Lower leg skin (tissue), 4 donors: ENCODE results near the gene MARCKS. TPM values are rescaled to one million over a fixed set of nuclear protein-coding genes. Genes with fewer than 3 reads are reported as not detected.

Source experiments
- DNase-seq, 2 donors: peaks; one replicate each; pipeline ENCODE4 v3.0.0-alpha.2; 2019; ENCODE audit warnings: low spot score in 2 of 2
- H3K4me3 ChIP-seq: fragments of 200-600 bp; sonication (generic); 2 replicates; pipeline ENCODE4 v1.5.1; 2017; ENCODE audit warnings: mild to moderate bottlenecking, low read depth; ENCODE audit not compliant: poor library complexity, severe bottlenecking
- POLR2A ChIP-seq, 2 donors: fragments of 450-650 bp; IDR thresholded peaks; one replicate each; pipeline ENCODE4 v1.6.1; 2016 to 2017; ENCODE audit warnings: antibody characterized with exemption in 2 of 2, mild to moderate bottlenecking in 1 of 2, moderate library complexity in 1 of 2
- WGBS, 2 donors: methylation state at CpG; one replicate each; pipeline ENCODE4 v1.1.5; 2018; 5-methylcytosine and 5-hydroxymethylcytosine counted together
- intact Hi-C: fragments of 100-400 bp; cut with DNase I; formaldehyde crosslinking; loops from one replicate; pipeline ENCODE4 v1.15.0; 2023; ENCODE audit warnings: low total_unique reads
- total RNA-seq, 4 donors: library from RNA; depleted of rRNA; stranded (reverse); fragments of >200 nt; gene quantifications; one replicate each; pipeline ENCODE4 v1.1.0, GENCODE V29; 2016
- TF ChIP-seq, protein P1 (sequence below), 3 donors: fragments of 450-650 bp; IDR thresholded peaks; one replicate each; pipeline ENCODE4 v1.5.1; 2016; ENCODE audit warnings: antibody characterized with exemption in 3 of 3, mild to moderate bottlenecking in 3 of 3, moderate library complexity in 2 of 3

The MARCKS gene
- total RNA-seq, 4 donors from 2014 or later, result 48.6 to 130 (median 66.2) TPM

DNA sequence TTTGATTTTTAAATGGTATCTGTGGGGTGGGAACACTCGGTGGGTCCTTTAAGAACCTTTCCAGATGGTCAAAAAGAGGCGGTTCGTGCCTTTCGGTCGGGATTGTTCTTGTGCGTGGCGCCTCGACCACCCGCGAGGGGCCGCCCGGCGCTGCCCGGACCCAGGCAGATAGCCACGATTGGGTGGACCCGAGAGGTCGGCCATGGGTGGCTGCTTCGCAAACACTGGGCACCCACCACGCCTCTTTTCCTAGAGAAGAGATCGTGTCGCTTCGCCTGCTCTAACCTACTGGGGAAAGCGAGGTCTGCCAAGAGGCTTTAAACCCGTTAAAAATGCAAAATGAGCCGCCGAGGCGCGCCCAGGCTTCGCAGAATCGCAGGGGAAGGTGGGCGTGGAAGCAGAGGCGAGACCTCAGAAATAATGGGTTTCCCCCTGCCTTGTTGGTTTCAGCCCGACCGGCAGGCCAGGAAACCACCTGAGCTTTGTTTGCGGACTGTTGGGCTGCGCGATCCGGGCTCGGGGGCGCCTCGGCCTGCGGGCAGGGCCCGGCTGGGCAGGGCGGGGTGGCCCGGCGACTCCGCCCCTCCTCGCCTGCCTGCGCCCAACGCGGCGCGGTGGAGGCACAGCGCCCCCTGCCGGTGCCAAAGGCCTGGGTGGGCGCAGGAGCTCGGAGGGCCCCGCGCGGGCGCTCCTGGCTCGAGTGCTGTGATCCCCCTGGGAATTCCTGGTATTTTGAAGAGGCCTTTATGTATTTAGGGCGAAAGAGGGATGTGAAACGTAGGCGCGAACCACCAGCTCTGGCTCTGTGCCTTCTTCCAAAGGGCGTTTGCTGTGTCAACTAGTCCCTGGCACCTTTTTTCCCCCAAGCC lies 1.6 kb downstream of the MARCKS start:
- H3K4me3 ChIP-seq, result peak overlapping the region; percentile 78
- peak; percentile 71 to 95 for DNase-seq
- TF ChIP-seq, protein P1, sequence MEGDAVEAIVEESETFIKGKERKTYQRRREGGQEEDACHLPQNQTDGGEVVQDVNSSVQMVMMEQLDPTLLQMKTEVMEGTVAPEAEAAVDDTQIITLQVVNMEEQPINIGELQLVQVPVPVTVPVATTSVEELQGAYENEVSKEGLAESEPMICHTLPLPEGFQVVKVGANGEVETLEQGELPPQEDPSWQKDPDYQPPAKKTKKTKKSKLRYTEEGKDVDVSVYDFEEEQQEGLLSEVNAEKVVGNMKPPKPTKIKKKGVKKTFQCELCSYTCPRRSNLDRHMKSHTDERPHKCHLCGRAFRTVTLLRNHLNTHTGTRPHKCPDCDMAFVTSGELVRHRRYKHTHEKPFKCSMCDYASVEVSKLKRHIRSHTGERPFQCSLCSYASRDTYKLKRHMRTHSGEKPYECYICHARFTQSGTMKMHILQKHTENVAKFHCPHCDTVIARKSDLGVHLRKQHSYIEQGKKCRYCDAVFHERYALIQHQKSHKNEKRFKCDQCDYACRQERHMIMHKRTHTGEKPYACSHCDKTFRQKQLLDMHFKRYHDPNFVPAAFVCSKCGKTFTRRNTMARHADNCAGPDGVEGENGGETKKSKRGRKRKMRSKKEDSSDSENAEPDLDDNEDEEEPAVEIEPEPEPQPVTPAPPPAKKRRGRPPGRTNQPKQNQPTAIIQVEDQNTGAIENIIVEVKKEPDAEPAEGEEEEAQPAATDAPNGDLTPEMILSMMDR (IDR thresholded peaks at IDR 0.05), result peak in 2 of 3 donors; percentile 28 to 77
- TF ChIP-seq POLR2A (IDR thresholded peaks at IDR 0.05), result no peak
- intact Hi-C loops, result loop anchor here (10.0 kb wide), 1 partner anchor 224 kb away; no protein-coding TSS in a partner anchor
- WGBS, 2 donors, result 1% methylated on average over 45 to 47 of the region's 67 CpGs

DNA sequence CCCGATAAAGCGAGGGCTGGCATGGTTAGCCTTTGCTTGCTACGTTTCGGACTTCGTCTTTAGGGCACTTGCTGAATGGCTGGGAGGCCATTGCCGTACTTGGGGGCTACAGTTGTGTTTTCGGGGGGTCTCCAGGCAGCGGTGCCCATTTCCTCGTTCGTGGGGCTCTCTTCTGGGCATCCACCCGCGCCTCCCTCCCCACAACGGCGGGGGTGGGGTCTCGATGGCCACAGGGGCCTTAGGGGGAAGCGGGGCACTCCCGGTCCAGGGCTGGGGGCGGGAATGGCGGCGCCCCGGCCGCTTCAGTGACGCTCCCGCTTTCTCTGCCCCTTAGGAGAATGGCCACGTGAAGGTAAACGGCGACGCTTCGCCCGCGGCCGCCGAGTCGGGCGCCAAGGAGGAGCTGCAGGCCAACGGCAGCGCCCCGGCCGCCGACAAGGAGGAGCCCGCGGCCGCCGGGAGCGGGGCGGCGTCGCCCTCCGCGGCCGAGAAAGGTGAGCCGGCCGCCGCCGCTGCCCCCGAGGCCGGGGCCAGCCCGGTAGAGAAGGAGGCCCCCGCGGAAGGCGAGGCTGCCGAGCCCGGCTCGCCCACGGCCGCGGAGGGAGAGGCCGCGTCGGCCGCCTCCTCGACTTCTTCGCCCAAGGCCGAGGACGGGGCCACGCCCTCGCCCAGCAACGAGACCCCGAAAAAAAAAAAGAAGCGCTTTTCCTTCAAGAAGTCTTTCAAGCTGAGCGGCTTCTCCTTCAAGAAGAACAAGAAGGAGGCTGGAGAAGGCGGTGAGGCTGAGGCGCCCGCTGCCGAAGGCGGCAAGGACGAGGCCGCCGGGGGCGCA lies 2.4 kb downstream of the MARCKS start:
- 6 to 12% methylated on average over 39 to 41 of the region's 90 CpGs for WGBS, 2 donors
- DNase-seq, result peak in 1 of 2 donors; percentile 89
- H3K4me3 ChIP-seq, result peak overlapping the region; percentile 78
- TF ChIP-seq, protein P1 (IDR thresholded peaks at IDR 0.05), result peak in 1 of 3 donors; percentile 0
- no peak for TF ChIP-seq POLR2A (IDR thresholded peaks at IDR 0.05)
- intact Hi-C loops, result loop anchor here (10.0 kb wide), 1 partner anchor 225 kb away; no protein-coding TSS in a partner anchor

DNA sequence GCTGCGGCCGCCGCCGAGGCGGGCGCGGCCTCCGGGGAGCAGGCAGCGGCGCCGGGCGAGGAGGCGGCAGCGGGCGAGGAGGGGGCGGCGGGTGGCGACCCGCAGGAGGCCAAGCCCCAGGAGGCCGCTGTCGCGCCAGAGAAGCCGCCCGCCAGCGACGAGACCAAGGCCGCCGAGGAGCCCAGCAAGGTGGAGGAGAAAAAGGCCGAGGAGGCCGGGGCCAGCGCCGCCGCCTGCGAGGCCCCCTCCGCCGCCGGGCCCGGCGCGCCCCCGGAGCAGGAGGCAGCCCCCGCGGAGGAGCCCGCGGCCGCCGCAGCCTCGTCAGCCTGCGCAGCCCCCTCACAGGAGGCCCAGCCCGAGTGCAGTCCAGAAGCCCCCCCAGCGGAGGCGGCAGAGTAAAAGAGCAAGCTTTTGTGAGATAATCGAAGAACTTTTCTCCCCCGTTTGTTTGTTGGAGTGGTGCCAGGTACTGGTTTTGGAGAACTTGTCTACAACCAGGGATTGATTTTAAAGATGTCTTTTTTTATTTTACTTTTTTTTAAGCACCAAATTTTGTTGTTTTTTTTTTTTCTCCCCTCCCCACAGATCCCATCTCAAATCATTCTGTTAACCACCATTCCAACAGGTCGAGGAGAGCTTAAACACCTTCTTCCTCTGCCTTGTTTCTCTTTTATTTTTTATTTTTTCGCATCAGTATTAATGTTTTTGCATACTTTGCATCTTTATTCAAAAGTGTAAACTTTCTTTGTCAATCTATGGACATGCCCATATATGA lies 3.2 kb downstream of the MARCKS start:
- peak in 1 of 2 donors; percentile 41 for DNase-seq
- 30 to 39% methylated on average over 42 to 56 of the region's 56 CpGs for WGBS, 2 donors
- no peak for TF ChIP-seq POLR2A (IDR thresholded peaks at IDR 0.05)
- TF ChIP-seq, protein P1 (IDR thresholded peaks at IDR 0.05), result no peak
- intact Hi-C loops, result no loop called here
- peak overlapping the region; percentile 78 for H3K4me3 ChIP-seq

DNA sequence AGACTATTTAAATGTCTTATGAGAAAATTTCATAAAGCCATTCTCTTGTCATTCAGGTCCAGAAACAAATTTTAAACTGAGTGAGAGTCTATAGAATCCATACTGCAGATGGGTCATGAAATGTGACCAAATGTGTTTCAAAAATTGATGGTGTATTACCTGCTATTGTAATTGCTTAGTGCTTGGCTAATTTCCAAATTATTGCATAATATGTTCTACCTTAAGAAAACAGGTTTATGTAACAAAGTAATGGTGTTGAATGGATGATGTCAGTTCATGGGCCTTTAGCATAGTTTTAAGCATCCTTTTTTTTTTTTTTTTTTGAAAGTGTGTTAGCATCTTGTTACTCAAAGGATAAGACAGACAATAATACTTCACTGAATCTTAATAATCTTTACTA lies 5.0 kb downstream of the MARCKS start:
- H3K4me3 ChIP-seq, result no peak overlapping the region
- TF ChIP-seq, protein P1 (IDR thresholded peaks at IDR 0.05), result no peak
- no peak for TF ChIP-seq POLR2A (IDR thresholded peaks at IDR 0.05)
- intact Hi-C loops, result no loop called here
- DNase-seq, result no peak

DNA sequence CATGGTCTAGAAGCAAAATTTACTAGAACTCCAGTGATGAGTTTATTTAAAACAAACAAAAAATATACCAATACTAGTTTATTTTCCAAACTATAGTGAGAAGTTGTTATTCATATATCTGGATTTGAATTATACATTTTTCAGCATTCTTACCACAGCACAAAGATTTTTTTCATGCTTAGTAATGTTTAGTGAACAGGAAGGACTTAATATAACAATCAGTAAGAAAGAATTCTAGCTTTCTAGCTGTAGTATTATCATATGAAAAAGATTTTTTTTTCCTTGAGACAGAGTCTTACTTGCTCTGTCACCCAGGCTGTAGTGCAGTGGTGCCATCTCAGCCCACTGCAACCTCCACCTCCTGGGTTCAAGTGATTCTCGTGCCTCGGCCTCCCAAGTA lies 13.8 kb downstream of the MARCKS start:
- intact Hi-C loops, result no loop called here
- 97 to 100% methylated on average over 2 of the region's 2 CpGs for WGBS, 2 donors
- no peak overlapping the region for H3K4me3 ChIP-seq
- no peak for DNase-seq
- TF ChIP-seq, protein P1 (IDR thresholded peaks at IDR 0.05), result no peak
- TF ChIP-seq POLR2A (IDR thresholded peaks at IDR 0.05), result no peak
